Karpas-422 (cell line): Measurements from ENCODE around the gene DDN. TPM values are rescaled to one million over a fixed set of nuclear protein-coding genes. Genes with fewer than 3 reads are reported as not detected.

Experiments used
- DNase-seq: peaks from one replicate; pipeline ENCODE4 v3.0.0-alpha.2; 2015
- H2AFZ ChIP-seq: fragments of 200-600 bp; sonication (generic); 2 replicates; pipeline ENCODE4 v1.6.1; 2014; ENCODE audit warnings: antibody characterized with exemption, low read length, mixed read lengths
- H3K27ac ChIP-seq: fragments of 200-600 bp; sonication (generic); 2 replicates; pipeline ENCODE4 v1.5.1; 2014; ENCODE audit warnings: mild to moderate bottlenecking, low read length, moderate library complexity
- H3K27me3 ChIP-seq: fragments of 200-600 bp; sonication (generic); 2 replicates; pipeline ENCODE4 v1.6.1; 2014; ENCODE audit warnings: low read length, mixed read lengths
- H3K36me3 ChIP-seq: fragments of 200-600 bp; sonication (generic); 2 replicates; pipeline ENCODE4 v1.6.1; 2014; ENCODE audit warnings: low read length, mixed read lengths; ENCODE audit not compliant: insufficient read depth
- H3K4me1 ChIP-seq: fragments of 200-600 bp; sonication (generic); 2 replicates; pipeline ENCODE4 v1.6.1; 2014; ENCODE audit warnings: mild to moderate bottlenecking, low read length, mixed read lengths
- H3K4me2 ChIP-seq: fragments of 200-600 bp; sonication (generic); 2 replicates; pipeline ENCODE4 v1.6.1; 2014; ENCODE audit warnings: low read length, low read depth, mild to moderate bottlenecking; ENCODE audit not compliant: poor library complexity, severe bottlenecking
- H3K4me3 ChIP-seq: fragments of 200-600 bp; sonication (generic); 2 replicates; pipeline ENCODE4 v1.5.1; 2014; ENCODE audit warnings: mild to moderate bottlenecking, antibody characterized with exemption, low read length, mixed read lengths
- H3K79me2 ChIP-seq: fragments of 200-600 bp; sonication (generic); 2 replicates; pipeline ENCODE4 v1.6.1; 2014; ENCODE audit warnings: mild to moderate bottlenecking, low read length, mixed read lengths
- H3K9ac ChIP-seq: fragments of 200-600 bp; sonication (generic); 2 replicates; pipeline ENCODE4 v1.6.0; 2014; ENCODE audit warnings: low read length
- H3K9me2 ChIP-seq: fragments of 200-600 bp; sonication (generic), shearing (Covaris generic); replicated peaks from 2 replicates; pipeline ENCODE4 v1.6.0; 2014; ENCODE audit warnings: mild to moderate bottlenecking, low read length, moderate library complexity; ENCODE audit not compliant: insufficient read depth
- H3K9me3 ChIP-seq: fragments of 300-700, 200-600 bp; sonication (generic); 2 replicates; pipeline ENCODE4 v1.6.1; 2014; ENCODE audit warnings: low read length, mixed read lengths
- H4K20me1 ChIP-seq: fragments of 200-600 bp; sonication (generic); 2 replicates; pipeline ENCODE4 v1.6.1; 2014; ENCODE audit warnings: mild to moderate bottlenecking, antibody characterized with exemption, low read length, low read depth; ENCODE audit not compliant: insufficient read depth
- total RNA-seq: library from RNA; depleted of rRNA; stranded (reverse); fragments of >200 nt; shearing (Covaris generic); gene quantifications from 2 replicates; pipeline ENCODE4 v1.2.3, GENCODE V29; 2014; ENCODE audit warnings: low replicate concordance

DDN gene
- total RNA-seq, 1 experiment from 2014 or later, result 9.6 TPM

DNA sequence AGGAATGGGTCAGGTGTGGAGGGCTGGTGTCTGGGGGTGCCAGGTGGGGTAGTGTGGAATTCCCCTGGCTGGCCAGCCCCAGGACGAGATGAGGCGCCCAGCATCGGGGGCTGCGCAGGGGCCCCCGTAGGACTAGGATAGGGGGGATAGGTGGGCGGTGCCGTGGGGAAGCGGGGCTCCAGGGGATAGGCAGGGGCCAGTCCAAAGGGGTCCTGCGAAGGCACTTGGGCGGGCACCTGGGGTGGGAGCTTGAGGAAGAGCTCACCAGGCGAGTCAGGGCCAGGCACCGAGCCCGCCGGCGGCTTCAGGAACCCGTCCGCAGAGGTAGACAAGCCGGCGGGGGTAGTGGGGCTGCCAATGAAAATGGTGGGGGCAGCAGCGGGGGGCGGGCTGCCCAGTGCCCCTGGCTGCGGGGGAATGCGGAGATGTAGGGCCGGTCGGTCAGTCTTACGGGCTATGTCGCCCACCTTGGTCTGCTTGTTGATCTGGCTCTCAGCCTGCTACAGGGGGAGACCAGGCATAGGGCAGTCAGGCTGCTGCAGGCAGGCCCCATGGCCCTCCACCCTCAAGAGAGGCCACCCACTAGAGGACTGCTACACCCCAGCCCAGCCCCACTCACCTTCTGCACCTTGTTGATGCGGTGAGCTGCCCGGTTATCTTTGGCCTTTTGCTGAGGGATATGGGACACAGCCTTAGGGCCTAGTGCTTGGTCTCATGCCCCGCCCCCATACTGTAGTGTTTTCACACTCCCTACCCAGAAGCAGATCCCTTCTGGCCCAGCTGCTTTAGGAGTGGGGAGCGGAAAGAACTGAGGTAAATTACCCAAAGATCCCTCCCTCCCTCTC, 42.1 kb upstream of the DDN start:
- H4K20me1 ChIP-seq, result no peaks in the 10 kb centered on the region; the same call in 1 of the 2 replicates
- H3K9ac ChIP-seq, result no peak overlapping the region
- no peak overlapping the region for H3K27ac ChIP-seq
- no peaks in the 10 kb centered on the region for H3K27me3 ChIP-seq
- no peak overlapping the region for H3K4me3 ChIP-seq
- H3K9me3 ChIP-seq, result no peaks in the 10 kb centered on the region
- peaks cover 63% of the 10 kb centered on the region for H3K36me3 ChIP-seq
- no peaks in the 10 kb centered on the region for H3K4me1 ChIP-seq
- no peak overlapping the region for H3K4me2 ChIP-seq
- H2AFZ ChIP-seq, result no peak overlapping the region
- DNase-seq, result no peak
- no peaks in the 10 kb centered on the region for H3K9me2 ChIP-seq
- no peaks in the 10 kb centered on the region; the same call in 1 of the 2 replicates for H3K79me2 ChIP-seq

GRCh38 chr12:49040364-49040855, 41.2 kb upstream of the DDN start:
- Histone ChIP-seq H3K27ac (no peak overlapping the region), H3K9me2 (no peaks in the 10 kb centered on the region), H3K27me3 (no peaks in the 10 kb centered on the region), H2AFZ (no peak overlapping the region), H3K4me2 (no peak overlapping the region), H3K4me1 (no peaks in the 10 kb centered on the region), H3K9ac (no peak overlapping the region), H3K4me3 (no peak overlapping the region), H4K20me1 (no peaks in the 10 kb centered on the region; the same call in 1 of the 2 replicates), H3K79me2 (no peaks in the 10 kb centered on the region; the same call in 1 of the 2 replicates), H3K9me3 (no peaks in the 10 kb centered on the region), H3K36me3 (peaks cover 58% of the 10 kb centered on the region)
- DNase-seq, result no peak

- Histone ChIP-seq H3K9me2 (no peaks in the 10 kb centered on the region), H3K4me3 (no peak overlapping the region), H3K36me3 (peaks cover 55% of the 10 kb centered on the region), H2AFZ (no peak overlapping the region), H3K27me3 (no peaks in the 10 kb centered on the region), H3K4me2 (no peak overlapping the region), H3K27ac (no peak overlapping the region), H3K4me1 (no peaks in the 10 kb centered on the region), H3K79me2 (no peaks in the 10 kb centered on the region; the same call in 1 of the 2 replicates), H4K20me1 (peaks cover under 1% of the 10 kb centered on the region; the same call in 1 of the 2 replicates), H3K9me3 (no peaks in the 10 kb centered on the region), H3K9ac (no peak overlapping the region)
- DNase-seq, result no peak
These were observed 40.5 kb upstream of the DDN start for GRCh38 chr12:49039421-49040363.

DNA sequence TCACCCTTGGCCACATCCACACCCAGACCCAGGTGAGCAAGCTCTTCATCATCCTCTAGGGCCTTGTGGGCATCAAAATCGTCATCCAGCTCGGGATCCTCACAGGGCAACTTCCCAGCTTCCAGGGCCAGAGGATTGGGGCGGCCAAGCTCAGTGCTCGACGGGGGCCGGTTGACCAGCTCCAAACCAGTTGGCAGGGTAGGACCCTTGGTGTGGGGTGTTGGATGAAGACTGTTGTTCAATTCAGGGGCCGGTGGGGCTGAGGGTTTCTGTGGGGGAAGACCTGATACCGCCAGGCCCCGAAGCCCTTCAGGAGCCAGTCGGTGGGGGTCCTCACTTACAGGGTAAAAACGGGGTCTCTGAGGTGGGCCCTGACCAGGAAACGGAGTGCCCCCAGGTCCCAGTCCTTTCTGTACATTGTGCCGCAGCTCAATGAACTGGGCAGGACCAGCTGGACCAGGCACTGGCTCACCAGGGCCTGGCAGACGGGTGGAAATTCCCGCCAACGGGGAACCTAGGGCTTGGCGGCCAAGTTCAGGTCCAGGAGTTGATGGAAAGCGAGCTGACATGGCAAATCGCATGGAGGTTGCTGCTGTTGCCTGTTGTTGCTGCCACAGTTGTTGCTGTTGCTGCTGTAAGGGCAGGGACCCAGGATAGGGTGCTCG, 39.2 kb upstream of the DDN start:
- Histone ChIP-seq H3K79me2 (no peaks in the 10 kb centered on the region; the same call in 1 of the 2 replicates), H3K4me3 (no peak overlapping the region), H3K27me3 (no peaks in the 10 kb centered on the region), H3K9ac (no peak overlapping the region), H3K36me3 (peaks cover 54% of the 10 kb centered on the region), H3K9me3 (no peaks in the 10 kb centered on the region), H2AFZ (no peak overlapping the region), H4K20me1 (peaks cover 4% of the 10 kb centered on the region; the same call in 1 of the 2 replicates), H3K27ac (no peak overlapping the region), H3K4me2 (no peak overlapping the region), H3K4me1 (no peaks in the 10 kb centered on the region), H3K9me2 (no peaks in the 10 kb centered on the region)
- DNase-seq, result no peak

- H3K9me3 ChIP-seq, result no peaks in the 10 kb centered on the region
- H3K4me3 ChIP-seq, result no peak overlapping the region
- no peaks in the 10 kb centered on the region for H3K9me2 ChIP-seq
- no peaks in the 10 kb centered on the region for H3K27me3 ChIP-seq
- peaks cover 50% of the 10 kb centered on the region for H3K36me3 ChIP-seq
- no peak for DNase-seq
- H2AFZ ChIP-seq, result no peak overlapping the region
- H4K20me1 ChIP-seq, result peaks cover 4% of the 10 kb centered on the region; the same call in 1 of the 2 replicates
- H3K4me2 ChIP-seq, result no peak overlapping the region
- H3K4me1 ChIP-seq, result no peaks in the 10 kb centered on the region
- no peak overlapping the region for H3K27ac ChIP-seq
- H3K79me2 ChIP-seq, result no peaks in the 10 kb centered on the region; the same call in 1 of the 2 replicates
- H3K9ac ChIP-seq, result no peak overlapping the region
These were observed 38.7 kb upstream of the DDN start for GRCh38 chr12:49037947-49038237.

DNA sequence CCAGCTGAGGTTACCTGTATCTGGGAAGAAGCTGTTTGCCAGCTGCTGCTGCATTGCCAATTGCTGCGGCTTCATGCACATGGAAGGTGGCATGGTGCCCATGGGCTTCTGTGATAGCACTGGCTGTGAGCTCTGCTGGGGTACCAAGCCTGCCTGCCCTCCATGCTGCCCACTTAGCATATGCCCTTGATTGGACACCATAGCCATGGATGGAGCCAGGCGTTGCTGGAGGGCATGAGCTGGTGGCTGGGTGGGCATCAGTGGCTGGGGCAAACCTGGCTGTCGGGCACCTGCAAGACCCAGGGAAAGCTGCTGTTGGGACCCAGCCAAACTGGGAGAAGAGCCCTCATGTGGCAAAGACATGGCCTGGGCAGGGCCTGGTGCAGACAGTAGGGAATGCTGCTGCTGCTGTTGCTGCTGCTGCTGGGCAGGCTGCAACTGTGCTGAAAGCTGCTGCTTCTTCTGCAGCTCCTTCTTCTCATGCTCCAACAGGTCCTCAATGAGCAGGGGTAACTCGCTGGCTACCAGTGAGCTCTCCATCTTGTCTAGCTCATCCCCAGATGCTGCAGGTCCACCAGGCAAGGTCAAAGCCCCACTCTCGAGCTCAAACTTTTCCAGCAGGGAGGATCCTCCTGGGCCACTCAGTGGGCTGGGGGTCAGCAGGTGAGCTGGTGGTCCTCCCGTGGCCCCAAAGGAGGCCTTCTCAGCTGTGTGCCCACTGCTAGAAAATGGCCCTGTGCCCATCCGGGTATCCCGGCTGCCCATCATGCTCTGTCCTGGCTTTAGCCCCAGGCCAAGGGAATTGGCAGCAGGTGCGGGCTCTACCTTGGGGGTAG, 38.2 kb upstream of the DDN start:
- no peak overlapping the region for H3K4me2 ChIP-seq
- no peaks in the 10 kb centered on the region; the same call in 1 of the 2 replicates for H3K79me2 ChIP-seq

DNA sequence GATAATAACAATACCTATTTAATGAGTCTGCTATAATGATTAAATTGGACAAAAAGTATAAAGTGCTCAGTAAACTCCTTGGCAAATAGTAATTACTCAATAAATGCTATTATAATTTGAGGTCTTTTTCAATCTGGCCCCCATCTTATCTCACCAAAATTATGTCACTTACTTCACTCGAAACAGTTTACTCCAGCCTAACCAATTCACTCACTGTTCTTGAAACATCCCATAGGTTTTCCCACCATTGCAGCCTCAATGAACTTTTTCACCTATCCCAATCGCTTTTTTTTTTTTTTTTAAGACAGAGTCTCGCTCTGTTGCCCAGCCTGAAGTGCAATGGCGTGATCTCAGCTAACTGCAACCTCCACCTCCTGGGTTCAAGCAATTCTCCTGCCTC, 36.9 kb upstream of the DDN start:
- H4K20me1 ChIP-seq, result peaks cover 4% of the 10 kb centered on the region; the same call in 1 of the 2 replicates
- H3K4me2 ChIP-seq, result no peak overlapping the region
- H3K4me3 ChIP-seq, result no peak overlapping the region
- no peaks in the 10 kb centered on the region for H3K4me1 ChIP-seq
- no peaks in the 10 kb centered on the region; the same call in 1 of the 2 replicates for H3K79me2 ChIP-seq
- no peak overlapping the region for H2AFZ ChIP-seq
- no peak overlapping the region for H3K9ac ChIP-seq
- no peak overlapping the region for H3K27ac ChIP-seq
- H3K36me3 ChIP-seq, result peaks cover 46% of the 10 kb centered on the region
- no peaks in the 10 kb centered on the region for H3K9me2 ChIP-seq
- DNase-seq, result no peak
- H3K27me3 ChIP-seq, result no peaks in the 10 kb centered on the region
- H3K9me3 ChIP-seq, result no peaks in the 10 kb centered on the region

More for the DNA sequence above, 38.2 kb upstream of the DDN start:
- Histone ChIP-seq H2AFZ (no peak overlapping the region), H4K20me1 (peaks cover 4% of the 10 kb centered on the region; the same call in 1 of the 2 replicates), H3K4me3 (no peak overlapping the region), H3K36me3 (peaks cover 50% of the 10 kb centered on the region), H3K27me3 (no peaks in the 10 kb centered on the region), H3K9me2 (no peaks in the 10 kb centered on the region), H3K4me1 (no peaks in the 10 kb centered on the region), H3K9ac (no peak overlapping the region), H3K9me3 (no peaks in the 10 kb centered on the region), H3K27ac (no peak overlapping the region)
- no peak for DNase-seq
